ENCODE results near the gene HID1. TPM values are rescaled to one million over a fixed set of nuclear protein-coding genes. Genes with fewer than 3 reads are reported as not detected.
A peak's percentile ranks its signal among the peaks of the same experiment; 100 is the strongest.

The HID1 gene
- total and polyA plus RNA-seq, 9 of the 15 experiments (the other 6 are each of a cell fraction or from before 2014, with no cell fraction given): 0.14 to 2.1 (median 0.54) TPM; not detected in 2

GRCh38 chr17:74938194-74938950, 34.2 kb downstream of the HID1 start:
- in situ Hi-C loops (cut with MboI): no loop called here
- H3K27ac ChIP-seq (ENCODE audit: extremely low read depth, low read depth, low read length): no peak overlapping the region
- TF ChIP-seq PRDM10 (IDR thresholded peaks at IDR 0.05; ENCODE audit: partially characterized antibody) (peak; percentile 68), NBN (IDR thresholded peaks at IDR 0.05; ENCODE audit: low read depth) (no peak), STAT5B (CRISPR knock-in tag; IDR thresholded peaks at IDR 0.05) (no peak), GTF2F1 (IDR thresholded peaks at IDR 0.05; ENCODE audit: low read depth, low read length) (no peak), THRB (CRISPR knock-in tag; conservative IDR thresholded peaks at IDR 0.05) (no peak), ELF2 (CRISPR knock-in tag; IDR thresholded peaks at IDR 0.05) (no peak)
- H3K9ac ChIP-seq (ENCODE audit: insufficient read depth in 1 of 2, low read depth in 2 of 2, low read length in 2 of 2): no peak overlapping the region
- no peak for DNase-seq (ENCODE audit: extremely low read depth in 1 of 4, low spot score in 3 of 4)
- CTCF ChIA-PET (ENCODE audit: low intra/inter-chr PET ratio): no interaction called here
- H3K79me2 ChIP-seq (ENCODE audit: control insufficient read depth, insufficient read depth, low read length): no peaks in the 10 kb centered on the region
- H2AFZ ChIP-seq (ENCODE audit: low read depth, low read length): no peak overlapping the region
- 0 out of 2 replicates have a peak, but pooled peaks cover 4% of the 10 kb centered on the region for H4K20me1 ChIP-seq (replicated peaks; ENCODE audit: control insufficient read depth, insufficient read depth, low read length)
- no peak for FAIRE-seq
- no peak overlapping the region for H3K4me2 ChIP-seq (ENCODE audit: insufficient read depth, low read length)
- intact Hi-C loops (cut with micrococcal nuclease): no loop called here
- no peak for ATAC-seq
- peaks cover 18 to 43% of the 10 kb centered on the region in 2 experiments for H3K27me3 ChIP-seq (ENCODE audit: control insufficient read depth in 2 of 2, insufficient read depth in 2 of 2, low read length in 2 of 2)
- no peaks in the 10 kb centered on the region for H3K36me3 ChIP-seq (ENCODE audit: control insufficient read depth, insufficient read depth, low read length)
- no peak overlapping the region for H3K4me3 ChIP-seq
- peaks cover 4 to 22% of the 10 kb centered on the region in 2 experiments; a peak in 4 of 5 replicates for H3K4me1 ChIP-seq (replicated peaks in 1 of 2; ENCODE audit: control insufficient read depth in 2 of 2, insufficient read depth in 2 of 2, low read length in 2 of 2)
- WGBS (ENCODE audit: insufficient coverage, low coverage, missing lambda C conversion rate): 31% methylated on average over 8 of the region's 8 CpGs
- H3K9me1 ChIP-seq (ENCODE audit: control insufficient read depth, insufficient read depth, low read length): no peaks in the 10 kb centered on the region
- H3K9me3 ChIP-seq (replicated peaks; ENCODE audit: control insufficient read depth, insufficient read depth, low read depth, low read length): no peaks in the 10 kb centered on the region
- POLR2A ChIA-PET: interaction anchor here (0.6 to 1.3 kb wide), 3 partner anchors 10 to 169 kb away, joined by 3 read pairs; no protein-coding TSS in a partner anchor
- no TSS peak for BruUV-seq (replicated peaks)
